ENCODE measurements around the gene SLC39A12. TPM values are rescaled to one million over a fixed set of nuclear protein-coding genes. Genes with fewer than 3 reads are reported as not detected.

SLC39A12 gene
- total RNA-seq, 4 donors from 2014 or later, result not detected

DNA sequence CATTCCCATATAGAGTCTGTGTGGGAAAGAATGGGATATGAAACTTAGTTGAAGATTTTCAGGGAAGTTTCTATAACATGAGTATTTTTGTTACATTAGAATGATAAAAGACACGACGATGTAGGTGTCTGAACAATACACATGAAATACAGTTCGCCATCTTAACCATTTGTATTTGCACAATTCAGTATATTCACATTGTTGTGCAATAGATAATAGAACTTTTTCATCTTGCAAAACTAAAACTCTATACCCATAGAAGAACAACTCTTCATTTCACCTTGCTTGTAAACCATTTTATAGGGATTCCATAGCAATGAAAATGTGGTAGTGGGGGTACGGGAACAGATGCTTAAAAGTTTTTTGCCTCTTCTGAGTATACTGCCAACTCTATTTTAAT is 32.8 kb downstream of the SLC39A12 start:
- in situ Hi-C loops (cut with MboI; ENCODE audit: low sequenced_read_pairs in 4 of 4), result no loop called here
- TF ChIP-seq POLR2A (IDR thresholded peaks at IDR 0.05), result no peak
- H3K4me3 ChIP-seq, result no peak overlapping the region
- H3K4me1 ChIP-seq, result no peaks in the 10 kb centered on the region
- ATAC-seq (no peak), DNase-seq (no peak)
- intact Hi-C loops (cut with DNase I; ENCODE audit: low total_unique reads), result no loop called here
- H3K27me3 ChIP-seq, result no peaks in the 10 kb centered on the region
- no peaks in the 10 kb centered on the region for H3K36me3 ChIP-seq
- no peaks in the 10 kb centered on the region for H3K9me3 ChIP-seq
- H3K27ac ChIP-seq, result no peak overlapping the region

DNA sequence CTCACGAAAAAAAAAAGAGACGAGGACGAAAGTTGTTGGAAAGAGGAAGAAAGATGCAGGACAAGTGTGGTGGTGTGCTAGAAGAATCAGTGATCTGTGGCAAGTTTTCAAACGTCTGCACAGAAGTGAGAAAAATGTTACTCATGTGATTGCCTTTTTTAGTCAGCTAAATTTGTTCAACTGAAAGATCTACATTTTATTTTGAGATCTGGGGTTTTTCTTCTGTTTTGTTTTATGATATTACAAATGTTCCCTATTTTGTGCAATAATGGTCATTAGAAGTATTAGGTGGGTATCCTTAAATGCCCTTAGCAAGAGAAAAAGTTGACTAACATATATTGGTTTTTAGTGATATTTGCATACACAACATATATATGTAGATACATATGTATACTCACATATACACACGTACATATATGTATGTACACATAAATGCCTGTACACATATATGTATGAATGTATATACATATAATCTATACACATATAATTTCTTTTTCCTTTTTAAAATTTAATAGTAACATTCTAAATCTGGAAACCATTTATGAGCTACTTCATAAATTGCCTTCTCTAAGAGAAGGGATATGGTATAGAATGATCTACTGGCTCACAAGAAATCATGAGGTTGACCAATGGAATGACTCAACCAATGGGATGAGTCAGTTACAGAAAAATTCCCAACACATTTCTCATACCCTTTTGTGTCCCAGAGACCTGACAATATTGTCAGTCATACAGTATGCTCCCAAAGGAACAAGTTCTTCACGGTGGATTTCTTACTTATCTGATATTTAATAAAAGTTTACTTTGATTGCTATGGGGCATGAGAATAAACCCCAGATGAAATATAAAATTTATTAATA is 38.4 kb downstream of the SLC39A12 start:
- H3K9me3 ChIP-seq, result no peaks in the 10 kb centered on the region
- TF ChIP-seq POLR2A (IDR thresholded peaks at IDR 0.05) (no peak), CTCF (IDR thresholded peaks at IDR 0.05 in 4 of 5, conservative IDR thresholded peaks at IDR 0.05 in 1 of 5) (no peak)
- no peaks in the 10 kb centered on the region for H3K27me3 ChIP-seq
- H3K4me3 ChIP-seq, result no peak overlapping the region
- no peak for DNase-seq
- ATAC-seq, result no peak
- no peak overlapping the region for H3K27ac ChIP-seq
- intact Hi-C loops (cut with DNase I; ENCODE audit: low total_unique reads) (no loop called here), in situ Hi-C loops (cut with MboI; ENCODE audit: low sequenced_read_pairs in 4 of 4) (no loop called here)
- no peaks in the 10 kb centered on the region for H3K4me1 ChIP-seq
- no peaks in the 10 kb centered on the region for H3K36me3 ChIP-seq

- Histone ChIP-seq H3K36me3 (no peaks in the 10 kb centered on the region), H3K27me3 (no peaks in the 10 kb centered on the region), H3K4me3 (no peak overlapping the region), H3K27ac (no peak overlapping the region), H3K4me1 (no peaks in the 10 kb centered on the region), H3K9me3 (no peaks in the 10 kb centered on the region)
- in situ Hi-C loops (cut with MboI; ENCODE audit: low sequenced_read_pairs in 4 of 4), result no loop called here
- DNase-seq (no peak), ATAC-seq (no peak)
- TF ChIP-seq CTCF (IDR thresholded peaks at IDR 0.05 in 4 of 5, conservative IDR thresholded peaks at IDR 0.05 in 1 of 5), result no peak
- no peak for TF ChIP-seq POLR2A (IDR thresholded peaks at IDR 0.05)
- intact Hi-C loops (cut with DNase I; ENCODE audit: low total_unique reads), result no loop called here
Measured at GRCh38 chr10:17992266-17992665, 40.5 kb downstream of the SLC39A12 start.

DNA sequence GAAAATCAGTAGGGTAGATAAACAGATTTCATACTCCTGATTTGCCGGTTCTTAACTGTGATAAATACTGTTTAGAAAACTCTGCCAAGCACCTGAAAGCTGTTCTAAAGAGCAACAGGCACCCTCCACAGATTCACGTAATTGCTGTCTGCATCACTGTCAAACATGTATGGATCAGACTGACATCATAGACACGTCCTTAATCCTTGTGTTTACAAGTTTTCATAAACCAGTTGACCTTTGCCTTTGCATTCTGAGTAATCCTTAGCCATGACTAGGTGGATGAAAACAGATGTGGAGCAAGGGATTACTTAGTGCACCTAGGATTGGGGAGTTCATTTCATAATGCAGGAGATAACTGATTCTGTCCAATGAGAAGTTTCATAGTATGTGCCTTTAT is 41.6 kb downstream of the SLC39A12 start:
- Histone ChIP-seq H3K27ac (no peak overlapping the region), H3K27me3 (no peaks in the 10 kb centered on the region), H3K36me3 (no peaks in the 10 kb centered on the region), H3K4me1 (no peaks in the 10 kb centered on the region), H3K4me3 (no peak overlapping the region), H3K9me3 (no peaks in the 10 kb centered on the region)
- ATAC-seq, result no peak
- intact Hi-C loops (cut with DNase I; ENCODE audit: low total_unique reads), result no loop called here
- DNase-seq, result no peak
- TF ChIP-seq POLR2A (IDR thresholded peaks at IDR 0.05) (no peak), CTCF (IDR thresholded peaks at IDR 0.05 in 4 of 5, conservative IDR thresholded peaks at IDR 0.05 in 1 of 5) (no peak)
- in situ Hi-C loops (cut with MboI; ENCODE audit: low sequenced_read_pairs in 4 of 4), result no loop called here

- intact Hi-C loops (cut with DNase I; ENCODE audit: low total_unique reads) (no loop called here), in situ Hi-C loops (cut with MboI; ENCODE audit: low sequenced_read_pairs in 4 of 4) (no loop called here)
- H3K36me3 ChIP-seq, result no peaks in the 10 kb centered on the region
- ATAC-seq (no peak), DNase-seq (no peak)
- no peaks in the 10 kb centered on the region for H3K9me3 ChIP-seq
- no peak overlapping the region for H3K27ac ChIP-seq
- H3K27me3 ChIP-seq, result no peaks in the 10 kb centered on the region
- no peak for TF ChIP-seq POLR2A (IDR thresholded peaks at IDR 0.05)
- TF ChIP-seq CTCF (IDR thresholded peaks at IDR 0.05 in 4 of 5, conservative IDR thresholded peaks at IDR 0.05 in 1 of 5), result no peak
- H3K4me3 ChIP-seq, result no peak overlapping the region
- no peaks in the 10 kb centered on the region for H3K4me1 ChIP-seq
Measured at GRCh38 chr10:18000601-18001000, 48.9 kb downstream of the SLC39A12 start.
